BE2C (cell line): Measurements from ENCODE around the gene ATR.
"Not testable (repeated sequence)": the region's sequence is repeated elsewhere in the genome, so short reads cannot be mapped to it uniquely, and the experiment has no call there.

ENCODE experiments used
- DNase-seq: peaks from one replicate; pipeline ENCODE4 v3.0.0-alpha.2; 2020
- H3K27me3 ChIP-seq: fragments of 250-450 bp; sonication (Bioruptor Pico); 2 replicates; pipeline ENCODE4 v1.5.1; 2020; ENCODE audit warnings: mild to moderate bottlenecking
- H3K36me3 ChIP-seq: fragments of 250-450 bp; sonication (Bioruptor Pico); 2 replicates; pipeline ENCODE4 v1.5.1; 2020; ENCODE audit warnings: mild to moderate bottlenecking
- H3K4me1 ChIP-seq: fragments of 250-450 bp; sonication (Bioruptor Pico); 2 replicates; pipeline ENCODE4 v1.5.1; 2020
- H3K4me3 ChIP-seq: 2 replicates; pipeline ENCODE4 v1.5.1; 2011; ENCODE audit warnings: low read depth, low read length
- H3K9me3 ChIP-seq: fragments of 250-450 bp; sonication (Bioruptor Pico); 2 replicates; pipeline ENCODE4 v1.5.1; 2020
- CTCF ChIP-seq: IDR thresholded peaks from 2 replicates; pipeline ENCODE4 v1.5.1; 2012; ENCODE audit warnings: mild to moderate bottlenecking, low read depth, low read length

The ATR gene

DNA sequence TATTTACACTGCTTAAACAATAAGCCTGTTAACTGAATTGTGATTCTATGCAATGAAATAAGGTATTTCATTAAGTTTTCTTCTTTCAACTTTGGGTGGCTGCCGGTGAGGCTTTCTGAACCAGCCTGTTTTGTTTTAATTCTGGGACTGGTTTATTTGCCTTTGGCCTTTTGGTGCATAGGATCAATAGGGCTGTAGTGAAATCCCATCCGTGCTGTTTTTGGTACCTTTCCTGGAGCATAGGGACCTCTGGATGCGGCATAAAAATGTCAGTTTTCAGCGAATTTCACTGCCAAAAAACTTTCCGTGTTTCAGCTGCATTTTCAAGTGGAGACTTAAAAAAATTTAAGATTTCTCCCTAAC lies 18.2 kb upstream of the ATR start:
- Histone ChIP-seq H3K4me1 (no peaks in the 10 kb centered on the region; the same call in 1 of the 2 replicates), H3K9me3 (no peaks in the 10 kb centered on the region), H3K27me3 (no peaks in the 10 kb centered on the region), H3K36me3 (no peaks in the 10 kb centered on the region), H3K4me3 (peak overlapping the region; percentile 68)
- DNase-seq, result no peak
- TF ChIP-seq CTCF, result no peak

GRCh38 chr3:142595951-142596725 lies 17.6 kb upstream of the ATR start, which contains the start of gene PLS1:
Gene PLS1, plus strand, starts transcription at chr3:142596393. Its CDS starts 67,845 bp downstream, at chr3:142664238.
- H3K9me3 ChIP-seq, result no peaks in the 10 kb centered on the region
- H3K4me1 ChIP-seq, result no peaks in the 10 kb centered on the region; the same call in 1 of the 2 replicates
- H3K36me3 ChIP-seq, result no peaks in the 10 kb centered on the region
- no peak for TF ChIP-seq CTCF
- peak; percentile 88 for DNase-seq
- H3K27me3 ChIP-seq, result no peaks in the 10 kb centered on the region
- peak within 1 kb of the TSS; percentile 68 for H3K4me3 ChIP-seq

- Histone ChIP-seq H3K27me3 (no peaks in the 10 kb centered on the region), H3K36me3 (no peaks in the 10 kb centered on the region), H3K4me1 (no peaks in the 10 kb centered on the region; the same call in 1 of the 2 replicates), H3K9me3 (no peaks in the 10 kb centered on the region), H3K4me3 (peak overlapping the region; percentile 68)
- DNase-seq, result no peak
- no peak for TF ChIP-seq CTCF
Measured at GRCh38 chr3:142595581-142595950, 17.0 kb upstream of the ATR start.

DNA sequence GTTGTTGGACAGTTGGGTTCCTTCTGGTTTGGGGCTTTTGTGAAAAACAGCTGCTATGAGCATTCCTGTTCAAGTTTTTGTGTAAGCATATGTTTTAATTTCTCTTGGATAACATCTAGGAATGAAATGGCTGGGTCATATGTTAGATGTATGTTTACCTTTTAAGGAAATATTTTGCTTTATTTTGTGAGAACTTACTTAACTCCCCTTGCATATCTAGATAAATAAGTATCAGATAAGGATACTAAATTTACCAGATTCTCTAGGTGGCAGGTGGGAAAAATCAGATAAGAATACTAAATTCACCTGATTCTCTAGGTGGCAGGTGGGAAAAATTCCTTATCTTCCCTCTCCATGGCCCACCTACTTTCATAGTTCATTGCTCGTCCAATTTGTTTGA lies 16.6 kb upstream of the ATR start:
- Histone ChIP-seq H3K27me3 (no peaks in the 10 kb centered on the region), H3K4me1 (no peaks in the 10 kb centered on the region; the same call in 1 of the 2 replicates), H3K36me3 (no peaks in the 10 kb centered on the region), H3K9me3 (no peaks in the 10 kb centered on the region), H3K4me3 (no peak overlapping the region)
- no peak for TF ChIP-seq CTCF
- DNase-seq, result no peak

DNA sequence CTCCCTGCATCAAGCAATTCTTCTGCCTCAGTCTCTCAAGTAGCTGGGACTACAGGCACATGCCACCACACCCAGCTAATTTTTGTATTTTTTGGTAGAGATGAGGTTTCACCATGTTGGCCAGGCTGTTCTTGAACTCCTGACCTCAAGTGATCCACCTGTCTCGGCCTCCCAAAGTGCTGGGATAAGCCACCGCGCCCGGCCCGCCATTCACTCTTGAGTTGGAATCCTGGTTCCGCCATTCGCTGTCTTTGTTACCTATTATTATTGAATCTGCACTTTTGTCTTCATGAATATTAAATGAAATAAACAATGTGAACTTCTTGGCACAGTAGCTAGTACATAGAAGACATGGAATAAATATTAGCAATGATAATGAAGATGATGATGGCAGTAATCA lies 13.7 kb upstream of the ATR start:
- H3K36me3 ChIP-seq, H3K27me3 ChIP-seq, DNase-seq, H3K4me3 ChIP-seq, H3K9me3 ChIP-seq, H3K4me1 ChIP-seq: not testable (repeated sequence)

DNA sequence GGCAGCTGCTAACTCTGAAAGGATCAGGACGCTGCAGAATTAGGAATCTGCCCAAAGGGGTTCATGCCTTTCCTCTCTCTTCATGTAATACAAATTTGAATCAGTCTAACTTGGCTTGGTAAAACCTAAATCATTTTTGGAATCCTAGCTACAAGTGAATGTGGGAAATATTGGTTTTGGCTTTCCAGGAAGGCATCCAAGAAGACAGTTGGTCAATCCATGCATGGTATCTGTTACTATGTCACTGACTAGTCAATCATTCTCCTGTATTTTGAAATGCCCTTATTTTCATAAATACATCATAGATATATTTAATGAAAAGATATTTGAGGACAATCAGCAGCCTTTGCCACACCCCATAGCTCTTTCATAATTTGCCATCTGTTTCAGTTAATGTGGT lies 10.2 kb upstream of the ATR start:
- Histone ChIP-seq H3K36me3 (no peaks in the 10 kb centered on the region), H3K27me3 (no peaks in the 10 kb centered on the region), H3K9me3 (no peaks in the 10 kb centered on the region), H3K4me1 (no peaks in the 10 kb centered on the region), H3K4me3 (no peak overlapping the region)
- no peak for TF ChIP-seq CTCF
- no peak for DNase-seq
